ENCODE measurements around the gene ZFP36L2.
"Not testable (repeated sequence)": the region's sequence is repeated elsewhere in the genome, so short reads cannot be mapped to it uniquely, and the experiment has no call there.

ZFP36L2 gene

GRCh38 chr2:43207553-43208300 is 18.7 kb downstream of the ZFP36L2 start:
- no peak for DNase-seq (ENCODE audit: low spot score)

GRCh38 chr2:43206602-43207001 is 19.8 kb downstream of the ZFP36L2 start:
- no peak for DNase-seq (ENCODE audit: low spot score)

- DNase-seq (ENCODE audit: low spot score) = no peak
Measured at GRCh38 chr2:43203373-43203772, 23.0 kb downstream of the ZFP36L2 start.

- DNase-seq (ENCODE audit: low spot score) = no peak
Measured at GRCh38 chr2:43202289-43202688, 24.1 kb downstream of the ZFP36L2 start.

GRCh38 chr2:43201497-43201896 is 24.9 kb downstream of the ZFP36L2 start:
- DNase-seq (ENCODE audit: low spot score) = no peak

- no peak for DNase-seq (ENCODE audit: low spot score)
Measured at GRCh38 chr2:43201016-43201415, 25.4 kb downstream of the ZFP36L2 start.

GRCh38 chr2:43199492-43200488 is 26.6 kb downstream of the ZFP36L2 start:
- DNase-seq (ENCODE audit: low spot score) = no peak

- DNase-seq (ENCODE audit: low spot score) = no peak
Measured at GRCh38 chr2:43198263-43198662, 28.1 kb downstream of the ZFP36L2 start.

- no peak for DNase-seq (ENCODE audit: low spot score)
Measured at GRCh38 chr2:43197588-43197896, 28.9 kb downstream of the ZFP36L2 start.

GRCh38 chr2:43196768-43197587 is 29.4 kb downstream of the ZFP36L2 start:
- DNase-seq (ENCODE audit: low spot score) = no peak

GRCh38 chr2:43194121-43194869 is 32.1 kb downstream of the ZFP36L2 start:
- DNase-seq (ENCODE audit: low spot score) = no peak

- DNase-seq (ENCODE audit: low spot score) = no peak
Measured at GRCh38 chr2:43193652-43194120, 32.7 kb downstream of the ZFP36L2 start.

- DNase-seq (ENCODE audit: low spot score) = no peak
Measured at GRCh38 chr2:43192744-43193651, 33.4 kb downstream of the ZFP36L2 start.

- peak; percentile 47 for DNase-seq (ENCODE audit: low spot score)
Measured at GRCh38 chr2:43191947-43192516, 34.4 kb downstream of the ZFP36L2 start.

GRCh38 chr2:43190311-43191052 is 35.9 kb downstream of the ZFP36L2 start:
- no peak for DNase-seq (ENCODE audit: low spot score)

- DNase-seq (ENCODE audit: low spot score) = not testable (repeated sequence)
Measured at GRCh38 chr2:43189861-43190260, 36.5 kb downstream of the ZFP36L2 start.

- no peak for DNase-seq (ENCODE audit: low spot score)
Measured at GRCh38 chr2:43188561-43189386, 37.6 kb downstream of the ZFP36L2 start.

- no peak for DNase-seq (ENCODE audit: low spot score)
Measured at GRCh38 chr2:43186679-43187374, 39.6 kb downstream of the ZFP36L2 start.

Data from hepatic stellate cell (primary cell).